ENCODE data around the gene APBA2. TPM values are rescaled to one million over a fixed set of nuclear protein-coding genes. Genes with fewer than 3 reads are reported as not detected.

APBA2 gene
- total and polyA plus RNA-seq, 11 donors = 0.16 to 1.3 (median 0.40) TPM; not detected in 2

GRCh38 chr15:28980709-28981350 lies 95.1 kb downstream of the APBA2 start:
- 70 to 79% (median 73%) methylated on average over 3 of the region's 3 CpGs for WGBS, 4 donors
- H3K27me3 ChIP-seq = no peaks in the 10 kb centered on the region
- H3K4me1 ChIP-seq = no peaks in the 10 kb centered on the region
- intact Hi-C loops (cut with DNase I) = no loop called here
- TF ChIP-seq CTCF (IDR thresholded peaks at IDR 0.05) (no peak), POLR2A (IDR thresholded peaks at IDR 0.05) (no peak)
- H3K9me3 ChIP-seq = no peaks in the 10 kb centered on the region
- no peaks in the 10 kb centered on the region for H3K36me3 ChIP-seq
- H3K27ac ChIP-seq = no peak overlapping the region
- H3K4me3 ChIP-seq = no peak overlapping the region
- ATAC-seq (no peak), DNase-seq (no peak)

- no peak for ATAC-seq
- Histone ChIP-seq H3K4me3 (no peak overlapping the region), H3K4me1 (no peaks in the 10 kb centered on the region), H3K27ac (no peak overlapping the region), H3K36me3 (no peaks in the 10 kb centered on the region), H3K27me3 (no peaks in the 10 kb centered on the region), H3K9me3 (no peaks in the 10 kb centered on the region)
- TF ChIP-seq POLR2A (IDR thresholded peaks at IDR 0.05) (no peak), CTCF (IDR thresholded peaks at IDR 0.05) (no peak)
- intact Hi-C loops (cut with DNase I) = no loop called here
- no peak for DNase-seq
These were observed 95.6 kb downstream of the APBA2 start for GRCh38 chr15:28981351-28981720.

- no peaks in the 10 kb centered on the region for H3K27me3 ChIP-seq
- H3K4me1 ChIP-seq = no peaks in the 10 kb centered on the region
- TF ChIP-seq POLR2A (IDR thresholded peaks at IDR 0.05) (no peak), CTCF (IDR thresholded peaks at IDR 0.05) (no peak)
- H3K27ac ChIP-seq = no peak overlapping the region
- WGBS, 4 donors = 88 to 93% (median 91%) methylated on average over 4 of the region's 4 CpGs
- intact Hi-C loops (cut with DNase I) = no loop called here
- H3K4me3 ChIP-seq = no peak overlapping the region
- no peak for DNase-seq
- no peaks in the 10 kb centered on the region for H3K36me3 ChIP-seq
- ATAC-seq = no peak
- no peaks in the 10 kb centered on the region for H3K9me3 ChIP-seq
These were observed 96.1 kb downstream of the APBA2 start for GRCh38 chr15:28981921-28982320.

GRCh38 chr15:28982886-28983285 lies 97.1 kb downstream of the APBA2 start:
- Histone ChIP-seq H3K27me3 (no peaks in the 10 kb centered on the region), H3K4me1 (no peaks in the 10 kb centered on the region), H3K9me3 (no peaks in the 10 kb centered on the region), H3K27ac (no peak overlapping the region), H3K4me3 (no peak overlapping the region), H3K36me3 (no peaks in the 10 kb centered on the region)
- intact Hi-C loops (cut with DNase I) = no loop called here
- ATAC-seq = no peak
- no peak for TF ChIP-seq POLR2A (IDR thresholded peaks at IDR 0.05)
- TF ChIP-seq CTCF (IDR thresholded peaks at IDR 0.05) = no peak
- no peak for DNase-seq
- 91 to 96% (median 93%) methylated on average over 6 of the region's 6 CpGs for WGBS, 4 donors

All from heart left ventricle (tissue), 16 donors.